Choroid plexus epithelial cell (primary cell): ENCODE measurements around the gene OLIG1.

Source experiments
- DNase-seq: peaks from one replicate; pipeline ENCODE4 v3.0.0-alpha.2; 2010; ENCODE audit warnings: low read depth
- H3K4me3 ChIP-seq: 2 replicates; pipeline ENCODE4 v1.5.1; 2011; ENCODE audit warnings: low read depth, mild to moderate bottlenecking, control low read depth, low read length, moderate library complexity
- TF ChIP-seq, protein P1 (sequence below): conservative IDR thresholded peaks from 2 replicates; pipeline ENCODE4 v1.5.1; 2011; ENCODE audit warnings: low read depth, mild to moderate bottlenecking, control low read depth, inconsistent platforms, low read length, moderate library complexity

The OLIG1 gene

DNA sequence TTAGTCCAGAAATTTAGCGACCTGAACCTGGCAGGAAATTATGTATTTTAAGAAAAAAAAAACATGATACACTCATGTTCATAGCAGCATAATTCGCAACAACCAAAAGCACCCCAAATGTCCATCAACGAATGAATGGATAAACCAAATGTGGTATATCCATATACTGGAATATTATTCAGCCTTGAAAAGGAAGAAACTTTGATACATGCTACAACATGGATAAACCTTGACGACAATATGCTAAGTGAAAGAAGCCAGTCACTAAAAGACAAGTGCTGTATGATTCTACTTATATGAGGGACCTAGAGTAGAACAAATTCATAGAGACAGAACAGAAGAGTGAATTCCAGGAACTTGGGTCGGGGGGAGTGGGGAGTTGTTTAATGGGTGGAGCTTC is 698 bp upstream of the OLIG1 start:
- H3K4me3 ChIP-seq: no peak overlapping the region

DNA sequence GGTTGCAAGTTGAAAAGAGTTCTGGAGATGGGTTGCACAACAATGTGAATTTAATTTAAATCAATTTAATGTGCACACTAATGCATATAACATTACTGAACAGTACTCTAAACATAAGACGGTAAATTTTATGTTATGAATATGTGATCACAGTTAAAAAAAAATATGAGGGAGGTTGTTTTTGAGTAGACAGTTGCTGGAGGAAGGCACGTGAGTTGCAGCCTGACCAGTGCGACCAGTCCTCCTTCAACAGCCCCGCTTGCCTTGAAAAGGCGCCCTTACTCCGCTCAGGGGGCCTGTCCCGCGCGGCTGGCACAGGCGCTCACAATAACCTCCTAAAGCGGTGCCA is 322 bp upstream of the OLIG1 start:
- H3K4me3 ChIP-seq: no peak overlapping the region
- DNase-seq: no peak
- TF ChIP-seq, protein P1, sequence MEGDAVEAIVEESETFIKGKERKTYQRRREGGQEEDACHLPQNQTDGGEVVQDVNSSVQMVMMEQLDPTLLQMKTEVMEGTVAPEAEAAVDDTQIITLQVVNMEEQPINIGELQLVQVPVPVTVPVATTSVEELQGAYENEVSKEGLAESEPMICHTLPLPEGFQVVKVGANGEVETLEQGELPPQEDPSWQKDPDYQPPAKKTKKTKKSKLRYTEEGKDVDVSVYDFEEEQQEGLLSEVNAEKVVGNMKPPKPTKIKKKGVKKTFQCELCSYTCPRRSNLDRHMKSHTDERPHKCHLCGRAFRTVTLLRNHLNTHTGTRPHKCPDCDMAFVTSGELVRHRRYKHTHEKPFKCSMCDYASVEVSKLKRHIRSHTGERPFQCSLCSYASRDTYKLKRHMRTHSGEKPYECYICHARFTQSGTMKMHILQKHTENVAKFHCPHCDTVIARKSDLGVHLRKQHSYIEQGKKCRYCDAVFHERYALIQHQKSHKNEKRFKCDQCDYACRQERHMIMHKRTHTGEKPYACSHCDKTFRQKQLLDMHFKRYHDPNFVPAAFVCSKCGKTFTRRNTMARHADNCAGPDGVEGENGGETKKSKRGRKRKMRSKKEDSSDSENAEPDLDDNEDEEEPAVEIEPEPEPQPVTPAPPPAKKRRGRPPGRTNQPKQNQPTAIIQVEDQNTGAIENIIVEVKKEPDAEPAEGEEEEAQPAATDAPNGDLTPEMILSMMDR: no peak

More for the DNA sequence above, 698 bp upstream of the OLIG1 start:
- TF ChIP-seq, protein P1: no peak
- DNase-seq: no peak

DNA sequence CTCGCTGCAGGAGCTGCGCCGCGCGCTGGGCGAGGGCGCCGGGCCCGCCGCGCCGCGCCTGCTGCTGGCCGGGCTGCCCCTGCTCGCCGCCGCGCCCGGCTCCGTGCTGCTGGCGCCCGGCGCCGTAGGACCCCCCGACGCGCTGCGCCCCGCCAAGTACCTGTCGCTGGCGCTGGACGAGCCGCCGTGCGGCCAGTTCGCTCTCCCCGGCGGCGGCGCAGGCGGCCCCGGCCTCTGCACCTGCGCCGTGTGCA is 730 bp downstream of the OLIG1 start:
- DNase-seq: no peak
- no peak overlapping the region for H3K4me3 ChIP-seq
- TF ChIP-seq, protein P1: no peak

DNA sequence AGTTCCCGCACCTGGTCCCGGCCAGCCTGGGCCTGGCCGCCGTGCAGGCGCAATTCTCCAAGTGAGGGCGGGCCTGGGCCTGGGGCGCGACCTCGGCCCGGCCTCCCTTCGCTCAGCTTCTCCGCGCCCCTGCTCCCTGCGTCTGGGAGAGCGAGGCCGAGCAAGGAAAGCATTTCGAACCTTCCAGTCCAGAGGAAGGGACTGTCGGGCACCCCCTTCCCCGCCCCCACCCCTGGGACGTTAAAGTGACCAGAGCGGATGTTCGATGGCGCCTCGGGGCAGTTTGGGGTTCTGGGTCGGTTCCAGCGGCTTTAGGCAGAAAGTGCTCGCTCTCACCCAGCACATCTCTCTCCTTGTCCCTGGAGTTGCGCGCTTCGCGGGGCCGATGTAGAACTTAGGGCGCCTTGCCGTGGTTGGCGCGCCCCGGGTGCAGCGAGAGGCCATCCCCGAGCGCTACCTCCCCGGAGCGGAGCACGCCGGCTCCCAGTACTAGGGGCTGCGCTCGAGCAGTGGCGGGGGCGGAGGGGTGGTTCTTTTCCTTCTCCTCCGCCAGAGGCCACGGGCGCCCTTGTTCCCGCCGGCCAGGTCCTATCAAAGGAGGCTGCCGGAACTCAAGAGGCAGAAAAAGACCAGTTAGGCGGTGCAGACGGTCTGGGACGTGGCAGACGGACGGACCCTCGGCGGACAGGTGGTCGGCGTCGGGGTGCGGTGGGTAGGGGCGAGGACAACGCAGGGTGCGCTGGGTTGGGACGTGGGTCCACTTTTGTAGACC is 1.2 kb downstream of the OLIG1 start:
- DNase-seq: peak; percentile 5
- H3K4me3 ChIP-seq: no peak overlapping the region
- TF ChIP-seq, protein P1: no peak

DNA sequence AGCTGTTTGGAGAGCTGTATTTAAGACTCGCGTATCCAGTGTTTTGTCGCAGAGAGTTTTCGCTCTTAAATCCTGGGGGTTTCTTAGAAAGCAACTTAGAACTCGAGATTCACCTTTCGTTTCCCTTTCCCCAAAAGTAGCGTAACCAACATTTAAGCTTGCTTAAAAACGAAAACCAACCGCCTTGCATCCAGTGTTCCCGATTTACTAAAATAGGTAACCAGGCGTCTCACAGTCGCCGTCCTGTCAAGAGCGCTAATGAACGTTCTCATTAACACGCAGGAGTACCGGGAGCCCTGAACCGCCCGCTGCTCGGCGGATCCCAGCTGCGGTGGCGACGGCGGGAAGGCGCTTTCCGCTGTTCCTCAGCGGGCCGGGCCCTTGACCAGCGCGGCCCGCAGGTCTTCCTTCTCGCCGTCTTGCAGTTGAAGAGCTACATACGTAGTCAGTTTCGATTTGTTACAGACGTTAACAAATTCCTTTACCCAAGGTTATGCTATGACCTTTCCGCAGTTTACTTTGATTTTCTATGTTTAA is 1.9 kb downstream of the OLIG1 start:
- peak overlapping the region; percentile 31 for H3K4me3 ChIP-seq
- DNase-seq: peak; percentile 29
- TF ChIP-seq, protein P1: no peak

DNA sequence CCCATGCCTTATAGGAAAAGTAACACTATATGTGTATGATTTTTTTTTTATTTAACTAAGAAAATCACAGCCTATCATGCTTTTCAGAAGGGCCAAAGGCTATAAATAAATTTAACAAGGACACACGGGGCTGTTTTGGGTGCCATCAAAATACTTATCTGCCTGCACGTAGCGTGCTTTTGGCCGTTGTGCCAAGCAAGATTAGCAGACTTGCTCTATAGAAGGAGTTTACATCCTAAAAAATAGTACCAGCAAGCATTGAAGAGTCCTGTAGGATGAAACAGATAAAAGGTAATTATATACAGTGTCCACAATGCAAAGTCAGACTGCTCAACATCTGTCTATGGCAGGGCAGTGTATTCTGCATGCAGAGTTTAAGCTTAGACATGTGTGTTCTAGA is 3.7 kb downstream of the OLIG1 start:
- no peak overlapping the region for H3K4me3 ChIP-seq
- TF ChIP-seq, protein P1: no peak
- no peak for DNase-seq

DNA sequence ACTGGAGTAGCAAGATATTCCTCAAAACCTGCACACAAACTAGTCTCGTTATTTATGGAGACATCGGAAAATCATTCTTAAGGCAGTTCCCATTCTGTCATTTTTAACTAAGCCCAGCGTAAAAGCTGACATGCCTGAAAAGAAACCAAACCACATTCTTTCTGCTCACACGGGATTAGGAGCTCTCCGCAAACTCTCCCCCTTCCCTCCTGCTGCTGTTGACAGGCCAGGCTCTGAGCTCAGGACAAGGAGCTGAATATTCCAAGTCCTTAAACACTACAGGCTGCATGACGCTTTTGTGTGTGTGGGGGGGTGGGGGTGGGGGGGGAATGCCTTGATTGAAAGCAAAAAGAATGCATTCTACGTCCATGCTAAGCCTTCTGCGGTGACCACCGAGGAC is 5.2 kb downstream of the OLIG1 start:
- TF ChIP-seq, protein P1: no peak
- H3K4me3 ChIP-seq: no peak overlapping the region
- DNase-seq: no peak
